Measurements from ENCODE around the gene PALB2. TPM values are rescaled to one million over a fixed set of nuclear protein-coding genes. Genes with fewer than 3 reads are reported as not detected.

PALB2 gene
- total and polyA plus RNA-seq, 2 of the 13 experiments (the other 11 are each of a cell fraction or from before 2014, with no cell fraction given): 12.1 to 40.9 TPM

- TF ChIP-seq ATF3 (CRISPR knock-in tag; IDR thresholded peaks at IDR 0.05) (peak; percentile 13; the same call in 1 of the 2 replicates), HNF4G (IDR thresholded peaks at IDR 0.05; ENCODE audit: borderline replicate concordance, low read depth, low read length) (0 out of 2 replicates have a peak, but pooled peaks have one; percentile 8), HNF4G (CRISPR knock-in tag; IDR thresholded peaks at IDR 0.05; ENCODE audit: borderline replicate concordance, low read depth) (no peak; the same call in 1 of the 2 replicates), EED (CRISPR knock-in tag; IDR thresholded peaks at IDR 0.05) (no peak), ZNF124 (CRISPR knock-in tag; IDR thresholded peaks at IDR 0.05) (no peak), POLR2AphosphoS2 (IDR thresholded peaks at IDR 0.05; ENCODE audit: low read depth, low read length) (no peak), PBX3 (CRISPR knock-in tag; IDR thresholded peaks at IDR 0.05; ENCODE audit: borderline replicate concordance) (no peak), ZNF713 (CRISPR knock-in tag; IDR thresholded peaks at IDR 0.05) (no peak), NRL (CRISPR knock-in tag; IDR thresholded peaks at IDR 0.05; ENCODE audit: borderline replicate concordance) (no peak), ZBTB3 (CRISPR knock-in tag; IDR thresholded peaks at IDR 0.05; ENCODE audit: borderline replicate concordance, low read depth) (0 out of 2 replicates have a peak, but pooled peaks have one; percentile 55), ZNF256 (CRISPR knock-in tag; conservative IDR thresholded peaks at IDR 0.05) (0 out of 2 replicates have a peak, but pooled peaks have one; percentile 15), REPIN1 (CRISPR knock-in tag; IDR thresholded peaks at IDR 0.05; ENCODE audit: borderline replicate concordance, low read depth) (no peak), ZNF746 (CRISPR knock-in tag; IDR thresholded peaks at IDR 0.05) (0 out of 2 replicates have a peak, but pooled peaks have one; percentile 5), PHF20 (CRISPR knock-in tag; IDR thresholded peaks at IDR 0.05) (no peak; the same call in 1 of the 2 replicates), KMT2A (CRISPR knock-in tag; IDR thresholded peaks at IDR 0.05) (0 out of 2 replicates have a peak, but pooled peaks have one; percentile 25), ZNF75D (CRISPR knock-in tag; IDR thresholded peaks at IDR 0.05; ENCODE audit: borderline replicate concordance) (no peak), EHMT2 (IDR thresholded peaks at IDR 0.05; ENCODE audit: borderline replicate concordance, low read depth, low read length) (no peak), HMG20A (CRISPR knock-in tag; IDR thresholded peaks at IDR 0.05; ENCODE audit: borderline replicate concordance) (no peak), FIP1L1 (IDR thresholded peaks at IDR 0.05; ENCODE audit: borderline replicate concordance, insufficient read depth, low read depth, low read length) (no peak), KMT2B (CRISPR knock-in tag; IDR thresholded peaks at IDR 0.05) (no peak), ZMYM3 (CRISPR knock-in tag; IDR thresholded peaks at IDR 0.05) (0 out of 2 replicates have a peak, but pooled peaks have one; percentile 3)
- TF ChIP-seq, protein P1, sequence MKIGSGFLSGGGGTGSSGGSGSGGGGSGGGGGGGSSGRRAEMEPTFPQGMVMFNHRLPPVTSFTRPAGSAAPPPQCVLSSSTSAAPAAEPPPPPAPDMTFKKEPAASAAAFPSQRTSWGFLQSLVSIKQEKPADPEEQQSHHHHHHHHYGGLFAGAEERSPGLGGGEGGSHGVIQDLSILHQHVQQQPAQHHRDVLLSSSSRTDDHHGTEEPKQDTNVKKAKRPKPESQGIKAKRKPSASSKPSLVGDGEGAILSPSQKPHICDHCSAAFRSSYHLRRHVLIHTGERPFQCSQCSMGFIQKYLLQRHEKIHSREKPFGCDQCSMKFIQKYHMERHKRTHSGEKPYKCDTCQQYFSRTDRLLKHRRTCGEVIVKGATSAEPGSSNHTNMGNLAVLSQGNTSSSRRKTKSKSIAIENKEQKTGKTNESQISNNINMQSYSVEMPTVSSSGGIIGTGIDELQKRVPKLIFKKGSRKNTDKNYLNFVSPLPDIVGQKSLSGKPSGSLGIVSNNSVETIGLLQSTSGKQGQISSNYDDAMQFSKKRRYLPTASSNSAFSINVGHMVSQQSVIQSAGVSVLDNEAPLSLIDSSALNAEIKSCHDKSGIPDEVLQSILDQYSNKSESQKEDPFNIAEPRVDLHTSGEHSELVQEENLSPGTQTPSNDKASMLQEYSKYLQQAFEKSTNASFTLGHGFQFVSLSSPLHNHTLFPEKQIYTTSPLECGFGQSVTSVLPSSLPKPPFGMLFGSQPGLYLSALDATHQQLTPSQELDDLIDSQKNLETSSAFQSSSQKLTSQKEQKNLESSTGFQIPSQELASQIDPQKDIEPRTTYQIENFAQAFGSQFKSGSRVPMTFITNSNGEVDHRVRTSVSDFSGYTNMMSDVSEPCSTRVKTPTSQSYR (CRISPR knock-in tag; IDR thresholded peaks at IDR 0.05; ENCODE audit: borderline replicate concordance): peak; percentile 83
- TF ChIP-seq, protein P2, sequence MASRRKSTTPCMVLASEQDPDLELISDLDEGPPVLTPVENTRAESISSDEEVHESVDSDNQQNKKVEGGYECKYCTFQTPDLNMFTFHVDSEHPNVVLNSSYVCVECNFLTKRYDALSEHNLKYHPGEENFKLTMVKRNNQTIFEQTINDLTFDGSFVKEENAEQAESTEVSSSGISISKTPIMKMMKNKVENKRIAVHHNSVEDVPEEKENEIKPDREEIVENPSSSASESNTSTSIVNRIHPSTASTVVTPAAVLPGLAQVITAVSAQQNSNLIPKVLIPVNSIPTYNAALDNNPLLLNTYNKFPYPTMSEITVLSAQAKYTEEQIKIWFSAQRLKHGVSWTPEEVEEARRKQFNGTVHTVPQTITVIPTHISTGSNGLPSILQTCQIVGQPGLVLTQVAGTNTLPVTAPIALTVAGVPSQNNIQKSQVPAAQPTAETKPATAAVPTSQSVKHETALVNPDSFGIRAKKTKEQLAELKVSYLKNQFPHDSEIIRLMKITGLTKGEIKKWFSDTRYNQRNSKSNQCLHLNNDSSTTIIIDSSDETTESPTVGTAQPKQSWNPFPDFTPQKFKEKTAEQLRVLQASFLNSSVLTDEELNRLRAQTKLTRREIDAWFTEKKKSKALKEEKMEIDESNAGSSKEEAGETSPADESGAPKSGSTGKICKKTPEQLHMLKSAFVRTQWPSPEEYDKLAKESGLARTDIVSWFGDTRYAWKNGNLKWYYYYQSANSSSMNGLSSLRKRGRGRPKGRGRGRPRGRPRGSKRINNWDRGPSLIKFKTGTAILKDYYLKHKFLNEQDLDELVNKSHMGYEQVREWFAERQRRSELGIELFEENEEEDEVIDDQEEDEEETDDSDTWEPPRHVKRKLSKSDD (CRISPR knock-in tag; IDR thresholded peaks at IDR 0.05; ENCODE audit: low read depth): no peak
Observed at GRCh38 chr16:23679274-23679985, 38.3 kb upstream of the PALB2 start (continued).

All from HepG2 (cell line).